Stomach smooth muscle (tissue), 2 donors: ENCODE results near the gene MPC2.
"Not testable (repeated sequence)": the region's sequence is repeated elsewhere in the genome, so short reads cannot be mapped to it uniquely, and the experiment has no call there.

Source experiments
- H3K27ac ChIP-seq: one replicate; pipeline ENCODE4 v1.7.0; 2013; ENCODE audit warnings: mild to moderate bottlenecking, low read length, inconsistent platforms
- H3K27me3 ChIP-seq, 2 donors: one replicate each; pipeline ENCODE4 v1.7.0; 2013; ENCODE audit warnings: low read length in 2 of 2; ENCODE audit not compliant: insufficient read depth in 2 of 2, control insufficient read depth in 1 of 2
- H3K36me3 ChIP-seq, 2 donors: one replicate each; pipeline ENCODE4 v1.7.0; 2013; ENCODE audit warnings: low read length in 2 of 2; ENCODE audit not compliant: control insufficient read depth in 2 of 2, insufficient read depth in 2 of 2
- H3K4me1 ChIP-seq: one replicate; pipeline ENCODE4 v1.7.0; 2013; ENCODE audit warnings: low read length; ENCODE audit not compliant: control insufficient read depth, insufficient read depth
- H3K4me3 ChIP-seq, 2 donors: one replicate each; pipeline ENCODE4 v1.7.0; 2013; ENCODE audit warnings: low read length in 2 of 2
- H3K9ac ChIP-seq, 2 donors: one replicate each; pipeline ENCODE4 v1.7.0; 2013; ENCODE audit warnings: low read length in 2 of 2, mild to moderate bottlenecking in 1 of 2
- H3K9me3 ChIP-seq, 2 donors: one replicate each; pipeline ENCODE4 v1.7.0; 2013; ENCODE audit warnings: low read length in 2 of 2; ENCODE audit not compliant: control insufficient read depth in 2 of 2
- donor health status: healthy.
- donor health status: Pancreatic carcinoma.

The MPC2 gene

GRCh38 chr1:167904652-167905130, 32.2 kb downstream of the MPC2 start:
- H3K4me3 ChIP-seq: no peak overlapping the region
- no peaks in the 10 kb centered on the region for H3K36me3 ChIP-seq
- no peaks in the 10 kb centered on the region for H3K9me3 ChIP-seq
- no peaks in the 10 kb centered on the region for H3K4me1 ChIP-seq
- H3K9ac ChIP-seq: no peak overlapping the region
- no peak overlapping the region for H3K27ac ChIP-seq
- H3K27me3 ChIP-seq: no peaks in the 10 kb centered on the region

DNA sequence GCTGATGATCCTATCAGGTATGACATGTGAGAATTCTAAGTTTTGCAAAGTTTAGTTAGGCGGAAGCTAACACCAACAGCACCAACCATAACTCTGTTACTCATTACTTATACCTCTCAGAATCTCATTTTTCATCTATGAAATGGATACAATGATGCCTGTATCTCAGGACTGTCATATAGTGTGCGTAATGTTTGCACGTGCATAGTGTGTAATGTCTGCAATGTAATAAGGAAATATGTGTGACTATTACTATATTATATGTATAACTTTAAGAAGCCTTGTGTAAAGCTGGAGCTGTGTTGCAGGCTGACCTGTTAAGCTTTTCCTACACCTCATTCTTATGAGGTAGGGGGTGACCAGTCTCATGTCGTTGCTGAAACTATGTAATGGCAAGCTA, 36.0 kb downstream of the MPC2 start:
- no peak overlapping the region for H3K27ac ChIP-seq
- H3K27me3 ChIP-seq: no peaks in the 10 kb centered on the region
- H3K9ac ChIP-seq: no peak overlapping the region
- no peak overlapping the region for H3K4me3 ChIP-seq
- peaks cover 3% of the 10 kb centered on the region for H3K4me1 ChIP-seq
- H3K9me3 ChIP-seq: no peaks in the 10 kb centered on the region
- no peaks in the 10 kb centered on the region for H3K36me3 ChIP-seq

GRCh38 chr1:167899253-167899681, 37.6 kb downstream of the MPC2 start:
- H3K9ac ChIP-seq: no peak overlapping the region
- no peaks in the 10 kb centered on the region for H3K27me3 ChIP-seq
- H3K4me1 ChIP-seq: peaks cover 3% of the 10 kb centered on the region
- no peak overlapping the region for H3K4me3 ChIP-seq
- H3K27ac ChIP-seq: no peak overlapping the region
- no peaks in the 10 kb centered on the region for H3K9me3 ChIP-seq
- H3K36me3 ChIP-seq: no peaks in the 10 kb centered on the region

DNA sequence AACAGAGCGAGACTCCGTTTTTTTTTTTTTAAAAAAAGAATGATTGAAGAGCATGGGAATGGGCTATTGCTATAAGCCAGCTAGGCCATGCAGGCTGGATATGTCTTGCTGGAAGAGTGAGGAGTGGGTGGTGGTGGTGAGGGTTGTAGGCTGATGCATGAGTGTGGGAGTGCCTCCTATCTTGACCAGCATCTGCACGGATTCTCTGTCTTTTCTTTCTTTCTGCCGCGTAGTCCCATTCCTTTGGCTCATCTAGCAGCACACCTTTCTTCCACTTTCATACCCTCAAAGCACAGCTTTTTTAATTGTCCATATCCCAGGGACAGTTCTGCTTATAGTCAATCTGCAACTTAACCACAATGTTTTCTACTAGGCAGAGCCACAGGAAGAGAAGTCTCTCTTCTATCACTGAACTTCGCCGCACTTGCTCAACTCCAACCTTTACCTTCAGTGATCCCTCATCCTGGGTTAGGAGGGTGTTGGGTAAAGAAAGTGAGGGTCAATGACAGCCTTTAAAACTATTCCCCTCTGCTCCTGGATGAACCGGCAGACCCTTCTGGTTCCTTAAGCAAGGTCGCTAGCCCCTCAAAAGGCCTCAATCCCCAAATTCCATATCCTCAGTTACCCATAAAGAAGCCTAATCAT, 38.2 kb downstream of the MPC2 start:
- Histone ChIP-seq H3K9ac (no peak overlapping the region), H3K4me1 (peaks cover 3% of the 10 kb centered on the region), H3K4me3 (no peak overlapping the region), H3K27ac (no peak overlapping the region), H3K9me3 (no peaks in the 10 kb centered on the region), H3K27me3 (no peaks in the 10 kb centered on the region), H3K36me3 (no peaks in the 10 kb centered on the region)

- Histone ChIP-seq H3K4me3 (no peak overlapping the region), H3K4me1 (no peaks in the 10 kb centered on the region), H3K27me3 (no peaks in the 10 kb centered on the region), H3K9me3 (no peaks in the 10 kb centered on the region), H3K9ac (no peak overlapping the region), H3K36me3 (no peaks in the 10 kb centered on the region), H3K27ac (no peak overlapping the region)
Measured at GRCh38 chr1:167893798-167894197, 43.1 kb downstream of the MPC2 start.

DNA sequence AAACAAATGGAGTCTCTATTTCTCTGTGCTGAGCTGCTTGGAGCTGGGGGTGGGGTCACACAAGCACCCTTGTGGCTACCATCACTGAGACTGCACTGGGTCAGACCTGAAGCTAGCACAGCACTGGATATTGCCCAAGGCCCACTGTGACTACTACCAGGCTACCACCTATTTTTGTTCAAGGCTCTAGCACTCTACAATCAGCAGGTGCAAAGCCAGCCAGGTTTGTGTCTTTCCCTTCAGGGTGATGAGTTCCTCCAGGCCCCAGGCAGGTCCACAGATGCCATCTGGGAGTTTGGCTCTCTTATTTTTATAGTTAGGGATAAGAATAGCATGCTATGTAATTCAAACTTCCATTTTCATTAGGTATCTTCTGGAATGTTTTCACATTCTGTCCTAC, 46.5 kb downstream of the MPC2 start:
- H3K4me1 ChIP-seq: no peaks in the 10 kb centered on the region
- H3K36me3 ChIP-seq: no peaks in the 10 kb centered on the region
- H3K9me3 ChIP-seq: no peaks in the 10 kb centered on the region
- H3K4me3 ChIP-seq: no peak overlapping the region
- no peak overlapping the region for H3K27ac ChIP-seq
- H3K9ac ChIP-seq: no peak overlapping the region
- no peaks in the 10 kb centered on the region for H3K27me3 ChIP-seq

DNA sequence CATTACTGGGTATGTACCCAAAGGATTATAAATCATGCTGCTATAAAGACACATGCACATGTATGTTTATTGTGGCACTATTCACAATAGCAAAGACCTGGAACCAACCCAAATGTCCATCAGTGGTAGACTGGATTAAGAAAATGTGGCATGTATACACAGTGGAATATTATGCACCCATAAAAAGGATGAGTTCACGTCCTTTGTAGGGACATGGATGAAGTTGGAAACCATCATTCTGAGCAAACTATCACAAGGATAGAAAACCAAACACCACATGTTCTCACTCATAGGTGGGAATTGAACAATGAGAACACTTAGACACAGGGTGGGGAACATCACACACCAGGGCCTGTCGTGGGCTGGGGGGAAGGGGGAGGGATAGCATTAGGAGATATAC, 49.7 kb downstream of the MPC2 start:
- not testable (repeated sequence) for H3K36me3 ChIP-seq, H3K4me1 ChIP-seq, H3K9me3 ChIP-seq, H3K9ac ChIP-seq, H3K4me3 ChIP-seq, H3K27me3 ChIP-seq, H3K27ac ChIP-seq

DNA sequence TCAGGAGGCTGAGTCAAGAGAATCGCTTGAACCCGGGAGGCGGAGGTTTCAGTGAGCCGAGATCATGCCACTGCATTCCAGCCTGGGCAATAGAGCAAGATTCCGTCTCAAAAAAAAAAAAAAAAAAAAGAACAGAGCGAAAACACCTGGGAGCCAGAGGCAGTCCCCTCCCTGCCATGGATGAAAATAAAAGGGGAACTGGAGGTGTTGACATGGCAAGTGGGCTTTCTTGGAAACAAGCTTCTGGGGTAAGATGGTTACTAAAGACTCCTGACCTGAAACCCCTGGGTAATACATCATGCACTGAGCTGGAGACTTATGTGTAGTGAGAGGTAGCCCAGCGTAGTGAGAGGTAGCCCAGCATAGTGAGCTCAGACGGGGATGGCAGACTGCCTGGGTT, 54.5 kb downstream of the MPC2 start:
- no peak overlapping the region for H3K9ac ChIP-seq
- H3K27ac ChIP-seq: no peak overlapping the region
- H3K27me3 ChIP-seq: no peaks in the 10 kb centered on the region
- no peak overlapping the region for H3K4me3 ChIP-seq
- no peaks in the 10 kb centered on the region for H3K9me3 ChIP-seq
- H3K36me3 ChIP-seq: no peaks in the 10 kb centered on the region
- no peaks in the 10 kb centered on the region for H3K4me1 ChIP-seq

DNA sequence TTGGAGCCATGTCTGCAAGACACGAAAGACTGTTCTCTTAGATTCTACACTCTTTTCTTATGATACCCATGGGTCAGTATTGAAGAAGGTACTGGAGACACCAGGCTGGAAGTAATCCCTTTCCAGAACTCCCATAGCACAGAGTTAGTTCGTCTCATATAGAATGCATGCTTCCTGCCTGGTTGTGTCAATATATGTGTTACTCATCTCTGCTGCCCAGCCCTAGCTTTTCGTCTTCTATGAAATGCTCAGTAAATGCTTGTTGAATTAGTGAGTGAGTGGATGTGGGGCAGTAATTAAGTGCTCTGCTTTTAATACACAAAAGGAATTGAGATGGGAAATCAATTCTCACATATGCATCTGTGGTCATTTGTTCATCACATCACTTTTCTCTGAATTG, 55.1 kb downstream of the MPC2 start:
- Histone ChIP-seq H3K36me3 (no peaks in the 10 kb centered on the region), H3K27me3 (no peaks in the 10 kb centered on the region), H3K9ac (no peak overlapping the region), H3K4me3 (no peak overlapping the region), H3K4me1 (no peaks in the 10 kb centered on the region), H3K27ac (no peak overlapping the region), H3K9me3 (no peaks in the 10 kb centered on the region)

DNA sequence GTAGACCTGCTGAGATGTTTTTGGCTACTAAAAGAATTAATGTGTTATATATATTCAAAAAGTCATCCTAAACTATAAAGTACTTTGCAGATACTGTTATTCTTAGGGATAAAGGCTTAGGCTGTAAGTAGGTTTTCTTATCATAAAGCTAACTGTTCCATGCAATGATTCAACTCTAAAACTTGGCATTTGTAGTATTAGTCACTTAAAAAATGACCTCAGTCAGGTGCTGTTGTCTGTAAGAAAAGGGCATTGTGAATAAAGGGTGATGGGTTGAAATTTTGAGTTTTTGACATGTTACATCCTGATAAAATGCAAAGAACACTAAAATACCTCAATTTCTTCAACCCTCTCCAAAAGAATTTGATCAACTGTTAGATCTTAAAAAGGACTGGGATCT, 55.8 kb downstream of the MPC2 start:
- no peaks in the 10 kb centered on the region for H3K36me3 ChIP-seq
- no peaks in the 10 kb centered on the region for H3K4me1 ChIP-seq
- no peak overlapping the region for H3K4me3 ChIP-seq
- no peaks in the 10 kb centered on the region for H3K27me3 ChIP-seq
- no peaks in the 10 kb centered on the region for H3K9me3 ChIP-seq
- no peak overlapping the region for H3K9ac ChIP-seq
- no peak overlapping the region for H3K27ac ChIP-seq

DNA sequence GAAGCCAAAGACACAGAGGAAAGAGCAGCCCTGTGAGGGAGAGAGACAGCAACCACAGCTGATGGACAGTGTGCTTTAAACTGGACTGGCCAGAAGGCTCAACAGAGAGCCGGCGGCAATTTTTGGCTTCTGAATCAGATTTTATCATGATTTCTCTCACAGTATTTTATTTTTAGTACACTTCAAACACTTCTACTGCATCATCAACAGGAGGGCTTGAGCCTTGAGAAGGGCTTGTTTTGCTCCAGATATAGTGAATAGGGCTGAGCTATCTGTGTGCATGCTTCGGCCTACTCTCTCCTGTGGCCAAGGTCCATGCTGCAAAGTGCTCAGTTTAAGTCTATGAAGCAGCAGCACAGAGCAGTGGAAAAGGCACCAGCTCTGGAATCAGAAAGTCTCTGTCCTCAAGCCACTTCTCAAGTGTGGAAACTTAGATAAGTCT, 56.3 kb downstream of the MPC2 start:
- Histone ChIP-seq H3K4me3 (no peak overlapping the region), H3K27me3 (no peaks in the 10 kb centered on the region), H3K27ac (no peak overlapping the region), H3K9me3 (no peaks in the 10 kb centered on the region), H3K36me3 (no peaks in the 10 kb centered on the region), H3K9ac (no peak overlapping the region), H3K4me1 (no peaks in the 10 kb centered on the region)
